Right forelimb (tissue), 1 donor: ENCODE results near the gene CSMD2.

Source experiments
- DNase-seq: peaks from one replicate; pipeline ENCODE4 v3.0.0-alpha.2; 2018

The CSMD2 gene

DNA sequence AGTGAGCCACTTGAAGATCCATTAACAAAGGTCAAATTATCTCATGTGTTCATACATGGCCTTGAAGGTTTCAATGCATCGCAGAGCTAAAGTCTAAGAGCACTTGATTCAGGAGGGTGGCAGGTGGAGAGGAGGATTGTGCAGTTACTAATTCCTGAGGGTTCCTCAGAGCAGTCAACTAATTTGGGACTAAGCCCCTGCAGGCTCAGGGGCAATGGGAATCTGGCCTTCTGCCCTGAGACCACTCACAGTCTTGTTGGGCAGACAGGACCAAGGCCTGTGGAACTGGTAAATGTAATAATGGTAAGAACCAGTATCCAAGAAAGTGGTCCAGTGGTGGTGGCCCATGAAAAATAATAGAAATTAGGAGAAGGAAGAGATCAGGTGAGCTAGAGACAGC is 428.5 kb downstream of the CSMD2 start:
- no peak for DNase-seq

DNA sequence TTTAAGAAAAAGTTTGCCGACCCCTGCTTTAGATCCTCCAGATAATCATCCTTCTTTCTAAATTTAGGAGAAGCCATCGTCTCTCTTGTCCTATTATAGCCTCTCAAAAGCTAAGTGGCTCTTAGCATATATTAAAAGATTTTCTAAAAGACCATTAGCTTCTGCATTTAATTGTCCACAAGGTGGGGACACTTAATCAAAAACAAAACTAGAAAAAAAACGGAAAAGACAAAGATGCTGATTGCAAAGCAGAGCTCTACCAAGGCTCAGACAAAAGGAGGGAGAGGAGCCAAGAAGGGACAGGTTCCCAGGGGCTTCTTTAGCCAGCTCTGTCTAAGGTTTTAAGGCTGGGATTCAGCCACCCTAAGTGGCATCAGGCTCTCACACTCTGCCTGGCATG is 429.4 kb downstream of the CSMD2 start:
- DNase-seq, result no peak

DNA sequence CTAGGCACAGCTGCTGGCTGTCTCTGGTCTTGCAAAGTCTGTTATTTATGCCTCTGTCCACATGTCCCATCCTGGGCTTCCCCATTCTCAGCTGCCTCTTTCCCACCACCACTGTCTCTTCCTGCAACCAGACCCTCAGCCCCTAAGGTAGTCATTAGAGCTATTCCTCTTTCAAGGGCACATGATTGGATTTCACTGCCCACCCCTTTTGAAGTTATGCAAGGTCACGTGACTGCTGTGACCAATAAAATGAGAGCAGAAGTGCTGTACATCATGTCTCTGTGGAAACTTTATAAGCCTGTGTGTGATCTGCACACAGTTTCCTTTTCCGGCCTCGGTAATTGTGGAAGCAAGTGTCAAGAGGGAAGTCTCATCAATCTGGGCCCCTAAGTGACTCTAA is 437.7 kb downstream of the CSMD2 start:
- DNase-seq, result no peak

DNA sequence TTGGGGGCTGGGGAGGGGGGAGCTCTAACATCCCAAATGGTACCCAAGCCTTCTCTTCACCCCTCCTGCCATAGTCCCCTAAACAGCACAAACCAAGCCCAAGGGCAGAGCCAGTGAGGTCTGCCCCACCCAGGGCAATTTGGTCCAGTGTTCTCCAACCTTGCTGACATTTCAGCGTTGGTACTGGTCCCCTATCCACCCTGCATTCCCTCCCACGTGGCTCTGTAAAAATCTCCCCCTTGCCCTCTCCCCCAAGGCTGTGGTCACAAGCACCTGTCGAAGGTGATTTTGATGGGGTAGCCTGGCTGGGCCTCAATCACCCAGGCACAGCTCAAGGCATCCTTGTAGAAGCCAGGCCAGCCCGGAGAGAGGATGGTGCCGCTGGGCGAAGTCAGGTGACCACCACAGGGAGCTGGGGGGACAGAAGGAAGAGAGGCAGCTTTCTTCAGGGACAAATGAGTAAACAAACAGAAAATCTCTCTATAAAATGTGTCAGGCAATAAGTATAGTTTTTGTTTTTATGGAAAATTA is 438.7 kb downstream of the CSMD2 start:
- DNase-seq, result no peak

DNA sequence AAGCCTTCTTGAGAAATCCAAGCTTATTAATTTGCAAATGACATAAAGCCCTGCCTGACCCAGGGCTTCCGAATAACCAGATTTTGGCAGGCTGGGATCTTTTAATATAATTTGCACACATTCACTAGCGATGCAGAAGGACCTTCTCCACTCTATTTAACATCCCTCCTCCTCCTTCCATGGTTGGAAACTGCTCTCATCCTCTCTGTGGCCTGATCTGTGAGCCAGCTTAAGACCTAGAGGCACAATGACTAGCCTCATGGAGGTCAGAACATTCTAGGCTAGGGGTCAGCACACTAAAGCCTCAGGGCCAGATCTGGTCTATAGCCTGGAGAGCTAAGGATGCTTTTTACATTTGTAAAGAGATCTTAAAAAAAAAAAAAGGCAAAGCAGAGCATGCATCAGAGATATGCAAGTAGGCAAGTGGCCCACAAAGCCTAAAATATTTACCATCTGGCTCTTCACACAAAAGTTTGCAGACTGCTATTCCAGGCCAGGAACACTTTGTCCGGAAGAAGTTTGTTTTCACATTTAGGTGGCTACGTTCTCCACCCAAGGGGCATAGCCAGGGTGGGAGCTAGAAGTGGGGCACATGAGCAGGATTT is 439.4 kb downstream of the CSMD2 start:
- no peak for DNase-seq

DNA sequence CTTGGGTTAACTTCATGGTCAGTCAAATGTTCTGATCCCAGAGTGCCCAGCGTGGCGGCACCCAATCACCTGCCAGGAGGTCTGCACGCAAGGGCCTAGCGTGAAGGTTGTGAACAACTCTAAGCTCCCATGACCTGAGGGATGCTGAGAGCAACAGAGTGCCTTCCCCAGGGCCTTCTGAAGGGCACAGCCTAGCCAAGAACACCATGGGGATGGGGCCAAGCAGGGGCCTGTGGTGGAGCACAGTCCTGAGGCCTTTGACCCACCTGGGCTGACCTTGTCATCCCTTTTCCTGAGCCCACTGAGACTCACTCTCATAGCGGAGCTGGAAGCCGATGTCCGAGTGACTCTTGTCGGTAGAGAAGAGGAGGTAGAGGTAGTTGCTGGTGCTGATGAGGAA is 440.0 kb downstream of the CSMD2 start:
- DNase-seq, result no peak

DNA sequence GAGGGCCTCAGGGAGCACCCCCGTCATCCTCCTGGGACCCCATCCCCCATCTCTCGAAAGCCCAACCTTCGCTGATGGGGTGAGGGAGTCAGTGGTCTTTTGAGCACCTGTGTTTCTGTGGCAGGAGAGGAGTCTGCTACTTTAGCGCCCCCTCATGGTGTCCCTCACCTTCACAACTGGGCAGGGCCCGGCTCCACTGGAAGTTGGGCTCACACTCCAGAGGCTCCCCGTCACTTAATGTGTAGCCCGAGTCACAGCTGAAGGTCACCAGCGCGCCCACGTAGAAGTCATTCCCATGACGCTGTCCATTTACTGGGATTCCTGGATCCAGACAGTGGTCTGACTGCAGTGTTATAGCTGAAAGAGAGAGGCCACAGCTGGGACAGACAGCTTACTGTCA is 440.7 kb downstream of the CSMD2 start:
- DNase-seq, result no peak

DNA sequence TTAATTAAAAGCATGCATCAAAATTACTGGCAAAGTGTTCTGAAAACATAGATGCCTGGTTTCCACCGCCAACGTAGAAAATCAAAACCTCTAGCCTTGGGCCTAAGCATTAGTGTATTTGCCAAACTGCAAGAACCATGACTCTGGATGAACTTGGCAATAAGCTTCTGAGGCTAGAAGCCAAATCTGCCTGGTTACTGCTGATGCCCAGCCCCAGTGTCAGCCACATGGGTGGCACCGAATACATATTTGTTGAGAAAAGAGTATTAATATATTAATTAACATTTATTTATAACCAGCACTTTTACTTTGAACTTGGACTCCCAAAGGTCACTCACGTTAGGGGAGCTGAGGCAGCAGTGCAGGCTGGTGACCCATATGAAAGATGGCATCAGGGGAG is 441.8 kb downstream of the CSMD2 start:
- DNase-seq, result no peak

DNA sequence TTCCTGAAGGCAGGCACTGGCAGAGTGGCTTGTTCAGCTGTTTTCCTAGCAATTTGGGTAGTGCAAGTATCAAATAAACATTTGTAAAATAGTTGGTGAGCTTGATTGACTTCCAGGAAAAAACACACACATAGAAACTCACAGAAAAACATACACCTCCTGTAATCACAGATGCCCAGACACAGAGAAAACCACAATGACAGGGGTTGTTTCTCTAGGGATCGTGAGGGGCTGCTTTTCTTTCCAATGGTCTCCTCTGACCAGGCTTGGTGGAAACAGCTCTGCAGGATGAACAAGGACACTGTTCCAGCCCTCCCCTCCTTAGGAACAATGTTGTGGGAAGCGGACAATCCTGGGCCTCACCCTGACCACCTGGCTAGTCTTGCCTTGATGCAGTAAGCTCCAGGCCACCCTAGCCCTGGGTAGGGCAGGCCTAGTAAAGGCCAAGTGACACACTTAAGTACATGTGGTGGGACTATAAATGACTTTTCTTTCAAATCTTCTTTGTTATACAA is 443.7 kb downstream of the CSMD2 start:
- no peak for DNase-seq

DNA sequence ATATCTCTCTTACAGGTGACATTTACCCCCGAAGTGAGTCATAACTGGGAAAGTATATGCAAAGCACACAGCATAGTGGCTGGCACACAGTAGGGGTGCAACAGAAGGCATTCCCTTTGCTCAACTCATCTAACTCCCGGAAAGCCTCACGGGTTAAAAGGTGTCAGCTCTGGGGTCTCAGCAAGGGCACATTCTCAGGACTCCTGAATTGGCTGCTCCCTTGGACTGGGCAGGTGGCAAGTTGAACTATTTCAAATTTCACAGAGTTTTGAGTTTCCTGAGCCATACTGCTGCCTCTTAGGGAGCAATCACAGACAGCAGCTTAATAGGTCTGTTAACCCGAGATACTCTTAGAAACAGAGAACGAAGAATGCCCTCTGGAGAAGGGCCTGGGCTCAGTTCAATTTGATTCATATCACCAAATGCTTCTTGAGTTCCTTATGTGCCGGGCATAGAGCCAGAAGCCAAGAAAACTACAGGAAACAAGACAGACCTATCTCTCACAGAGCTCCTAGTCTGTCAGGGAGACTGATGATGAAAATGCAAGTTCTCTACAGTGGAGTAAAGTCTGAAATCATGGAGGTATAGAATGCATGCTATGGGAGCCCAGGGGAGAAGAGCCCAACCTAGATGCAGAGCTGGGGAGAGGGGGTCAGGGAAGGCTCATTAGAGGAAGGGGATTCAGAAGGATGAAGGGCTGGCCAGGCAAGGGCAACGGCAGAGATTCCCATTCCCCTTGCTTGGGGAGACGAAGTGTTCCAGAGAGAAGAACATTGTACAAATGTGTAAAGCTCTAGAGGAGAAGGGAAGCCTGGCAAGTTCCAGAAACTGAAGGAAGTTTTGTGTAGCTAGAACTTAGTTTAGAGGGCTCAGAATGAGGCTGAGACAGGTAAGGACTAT is 445.0 kb downstream of the CSMD2 start:
- no peak for DNase-seq

DNA sequence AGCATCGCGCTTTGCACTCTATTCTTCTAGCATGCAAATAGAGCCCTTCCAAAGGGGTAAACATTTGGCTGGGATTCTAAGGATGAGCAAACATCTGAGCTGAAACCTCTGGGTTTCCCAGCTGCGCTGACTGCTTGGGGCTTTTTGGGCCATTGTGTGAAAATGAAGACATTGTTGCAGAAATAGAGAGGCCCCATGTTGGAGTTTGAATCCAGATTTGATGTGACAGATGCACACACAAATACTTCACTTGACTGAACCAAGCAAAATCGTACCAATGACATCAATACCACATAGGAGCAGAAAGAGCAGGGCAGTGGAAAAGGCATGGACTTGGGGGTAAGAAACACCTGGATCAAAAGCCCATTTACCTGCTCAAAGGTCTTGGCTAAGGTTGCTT is 445.7 kb downstream of the CSMD2 start:
- DNase-seq, result no peak

DNA sequence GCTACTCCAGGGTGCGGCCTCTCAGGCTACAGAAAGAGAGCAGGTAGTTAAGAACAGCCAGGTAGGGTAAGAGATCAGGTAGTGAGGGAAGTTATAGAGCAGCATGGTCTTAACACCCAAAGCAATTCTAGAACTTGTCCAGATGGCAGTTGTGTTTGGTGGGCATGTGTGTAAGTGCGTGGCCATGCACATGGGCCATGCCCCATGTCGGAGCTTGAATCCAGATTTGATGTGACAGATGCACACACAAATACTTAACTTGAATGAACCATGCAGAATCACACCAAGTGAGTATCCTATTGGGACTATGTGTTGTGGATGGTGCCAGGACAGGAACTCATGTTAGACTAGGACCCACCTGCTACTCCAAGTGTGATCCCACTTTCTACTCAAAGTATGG is 446.8 kb downstream of the CSMD2 start:
- DNase-seq, result no peak

DNA sequence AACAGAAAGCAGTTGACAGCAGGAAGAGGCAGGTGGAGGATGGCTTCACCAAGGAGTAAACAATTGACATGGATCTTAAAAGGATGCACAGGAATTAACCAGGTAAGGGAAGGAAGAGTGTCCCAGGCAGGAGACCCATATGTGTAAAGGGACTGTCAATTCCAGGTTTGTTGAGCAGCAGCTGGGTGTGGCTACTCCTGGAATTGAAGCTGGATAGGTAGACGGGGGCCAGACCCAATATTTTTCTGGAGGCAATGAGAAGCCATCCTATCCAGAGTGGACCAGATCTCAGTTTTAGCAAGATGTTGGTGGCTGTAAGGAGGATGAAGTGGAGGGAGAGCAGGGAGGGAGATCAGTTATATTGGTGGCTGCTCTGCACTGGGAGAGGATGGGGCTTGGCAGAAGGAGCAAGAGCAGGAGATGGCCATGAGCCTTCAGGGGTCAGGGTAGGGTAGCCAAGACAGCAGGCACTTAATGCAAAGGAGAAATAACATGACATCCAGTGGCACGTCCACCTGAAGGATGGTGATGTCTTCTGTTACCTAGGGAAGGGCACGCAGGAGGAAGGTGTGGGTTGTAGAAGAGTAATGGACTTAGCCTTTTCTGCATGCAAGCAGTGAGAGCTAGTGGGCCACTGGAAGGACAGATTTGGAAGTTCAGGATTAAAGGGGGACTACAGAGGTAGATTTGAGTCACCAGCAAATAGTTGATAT is 447.9 kb downstream of the CSMD2 start:
- DNase-seq, result no peak

DNA sequence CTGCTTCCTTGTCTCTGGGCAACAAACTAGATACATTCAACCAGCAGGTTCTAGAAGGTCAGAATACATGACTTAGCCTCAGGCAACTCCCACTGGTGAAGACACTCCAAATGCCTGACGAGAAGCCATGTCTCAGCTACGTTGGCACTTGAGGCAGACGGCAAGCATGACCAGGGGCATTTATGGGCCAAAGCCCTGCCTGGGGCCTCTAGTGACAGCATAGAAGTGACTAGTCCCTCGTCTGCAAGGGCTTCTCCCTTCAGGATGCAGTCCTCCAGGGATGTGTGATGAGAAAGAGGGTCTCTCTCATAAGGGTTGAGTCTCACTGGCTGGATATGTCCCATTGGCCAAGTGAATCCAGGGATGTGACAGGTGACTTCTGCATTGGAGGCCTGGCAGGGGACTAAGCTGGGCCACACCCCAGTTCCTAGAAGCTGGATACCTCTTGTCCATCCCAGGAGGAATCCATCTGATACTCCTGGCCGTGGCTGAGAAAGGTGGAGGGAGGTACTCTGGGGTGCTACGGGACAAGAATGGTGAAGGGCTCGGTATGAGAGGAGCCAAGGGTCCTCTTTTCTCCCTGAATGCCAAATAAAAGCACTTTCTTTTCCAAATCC is 449.7 kb downstream of the CSMD2 start:
- no peak for DNase-seq

DNA sequence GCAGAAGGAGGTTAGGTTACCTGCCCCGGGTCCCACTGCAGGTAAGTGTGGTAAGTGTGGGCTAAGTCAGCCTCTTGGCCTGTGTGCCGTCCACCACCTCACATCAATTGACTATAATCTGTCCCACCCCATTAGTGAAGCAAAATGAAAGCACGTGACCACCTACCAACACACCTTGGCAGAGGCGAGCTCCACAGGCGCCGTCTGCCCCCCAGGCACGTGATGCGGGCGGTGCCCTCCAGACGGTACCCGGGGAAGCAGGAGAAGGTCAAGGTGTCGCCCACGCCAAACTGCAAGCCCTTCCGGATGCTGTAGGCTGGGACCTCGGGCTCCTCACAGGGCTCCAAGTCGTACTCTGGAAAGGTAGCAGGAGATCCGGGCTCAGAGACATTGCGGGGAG is 450.6 kb downstream of the CSMD2 start:
- no peak for DNase-seq

DNA sequence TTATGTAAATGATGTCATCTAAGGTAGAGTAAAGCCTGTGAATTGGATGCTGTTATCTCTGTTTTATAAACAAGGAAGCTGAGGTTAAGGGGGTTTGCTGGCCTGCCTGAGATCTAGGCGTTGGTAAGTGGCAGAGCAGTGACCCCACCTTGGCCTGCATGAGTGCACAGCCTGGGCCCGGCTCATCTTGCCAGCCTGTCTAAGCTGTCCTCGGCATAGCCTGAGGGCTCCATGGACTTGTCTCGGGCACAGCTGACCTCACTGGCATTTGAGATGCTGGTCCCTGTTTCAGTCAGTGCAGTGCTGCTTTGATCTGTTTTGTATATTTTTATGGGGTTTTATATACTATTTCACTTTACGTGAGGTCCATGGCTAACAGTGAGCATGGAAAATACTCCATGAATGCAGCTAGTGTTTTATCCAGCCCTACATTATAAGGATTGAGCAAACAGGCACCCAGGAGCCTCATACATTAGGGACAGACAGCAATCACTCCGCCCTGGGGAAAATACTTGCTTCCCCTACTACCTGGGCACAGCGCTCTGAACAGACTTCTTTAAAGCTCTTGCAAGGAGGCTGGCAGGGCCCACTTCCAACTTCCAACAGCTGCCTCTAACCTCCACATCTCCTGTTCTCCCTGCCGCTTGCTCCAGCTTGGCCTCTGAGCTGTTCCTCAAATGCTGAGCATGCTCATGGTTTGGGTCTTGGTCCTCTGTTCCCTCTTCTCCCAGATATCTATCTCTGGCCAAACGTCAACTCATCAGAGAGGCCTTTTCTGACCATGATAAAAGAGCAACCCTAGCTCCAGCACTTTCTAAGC is 451.8 kb downstream of the CSMD2 start:
- no peak for DNase-seq

DNA sequence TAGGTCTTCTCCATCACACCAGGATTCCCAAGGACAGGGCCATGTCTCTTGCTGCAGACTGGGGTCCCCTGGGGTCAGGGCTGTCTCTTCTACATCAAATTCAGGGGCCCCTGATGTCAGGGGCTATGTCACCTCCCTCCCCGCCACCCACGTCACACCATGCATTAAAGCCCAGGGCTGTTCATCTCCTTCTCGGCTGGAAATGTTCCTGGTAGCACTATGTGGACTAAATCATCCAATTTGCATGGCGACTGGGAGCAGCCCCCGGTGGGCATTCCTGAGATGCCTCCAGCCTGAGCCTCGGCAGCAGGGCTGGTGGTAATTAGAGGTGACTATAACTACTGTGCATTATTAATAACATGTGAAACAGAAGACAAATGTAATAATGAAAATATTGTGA is 452.8 kb downstream of the CSMD2 start:
- DNase-seq, result no peak

DNA sequence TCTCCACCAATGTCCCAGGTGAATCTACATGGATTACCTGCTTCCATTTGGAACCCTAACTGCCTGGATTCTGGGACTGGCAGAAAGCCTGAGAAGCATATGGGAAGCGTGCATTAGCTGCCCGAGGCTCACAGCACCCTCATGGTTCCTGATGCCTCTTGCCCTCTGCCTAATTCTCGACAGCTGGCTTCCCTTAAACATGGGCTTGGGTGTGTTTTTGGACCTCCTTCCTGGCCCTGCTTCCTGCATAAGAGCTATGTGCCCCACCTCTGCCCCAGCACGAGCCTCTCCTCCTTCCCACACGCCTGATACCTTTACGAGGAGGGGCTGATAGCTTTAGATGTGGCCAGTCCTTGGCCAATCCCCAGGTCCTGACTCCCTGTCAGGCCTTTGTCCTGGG is 453.5 kb downstream of the CSMD2 start:
- no peak for DNase-seq

DNA sequence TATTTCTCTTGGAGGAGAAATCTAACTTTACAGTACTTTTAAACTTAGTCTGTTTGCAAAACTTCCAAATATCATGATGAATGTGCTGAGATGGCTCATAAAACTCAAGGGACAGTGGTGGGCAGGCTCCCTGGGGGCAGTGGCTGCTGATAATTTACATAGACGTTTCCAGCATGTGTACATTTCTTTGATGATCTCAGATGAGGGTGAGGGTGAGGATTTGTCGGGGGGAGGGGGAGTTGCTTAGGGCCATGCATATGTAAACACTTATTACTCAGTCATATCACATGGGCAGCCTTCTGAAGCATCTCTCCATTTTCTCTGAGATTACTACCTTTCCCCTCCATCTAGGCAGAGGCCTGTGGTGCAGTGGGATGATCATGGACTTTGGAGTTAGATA is 454.1 kb downstream of the CSMD2 start:
- DNase-seq, result no peak

DNA sequence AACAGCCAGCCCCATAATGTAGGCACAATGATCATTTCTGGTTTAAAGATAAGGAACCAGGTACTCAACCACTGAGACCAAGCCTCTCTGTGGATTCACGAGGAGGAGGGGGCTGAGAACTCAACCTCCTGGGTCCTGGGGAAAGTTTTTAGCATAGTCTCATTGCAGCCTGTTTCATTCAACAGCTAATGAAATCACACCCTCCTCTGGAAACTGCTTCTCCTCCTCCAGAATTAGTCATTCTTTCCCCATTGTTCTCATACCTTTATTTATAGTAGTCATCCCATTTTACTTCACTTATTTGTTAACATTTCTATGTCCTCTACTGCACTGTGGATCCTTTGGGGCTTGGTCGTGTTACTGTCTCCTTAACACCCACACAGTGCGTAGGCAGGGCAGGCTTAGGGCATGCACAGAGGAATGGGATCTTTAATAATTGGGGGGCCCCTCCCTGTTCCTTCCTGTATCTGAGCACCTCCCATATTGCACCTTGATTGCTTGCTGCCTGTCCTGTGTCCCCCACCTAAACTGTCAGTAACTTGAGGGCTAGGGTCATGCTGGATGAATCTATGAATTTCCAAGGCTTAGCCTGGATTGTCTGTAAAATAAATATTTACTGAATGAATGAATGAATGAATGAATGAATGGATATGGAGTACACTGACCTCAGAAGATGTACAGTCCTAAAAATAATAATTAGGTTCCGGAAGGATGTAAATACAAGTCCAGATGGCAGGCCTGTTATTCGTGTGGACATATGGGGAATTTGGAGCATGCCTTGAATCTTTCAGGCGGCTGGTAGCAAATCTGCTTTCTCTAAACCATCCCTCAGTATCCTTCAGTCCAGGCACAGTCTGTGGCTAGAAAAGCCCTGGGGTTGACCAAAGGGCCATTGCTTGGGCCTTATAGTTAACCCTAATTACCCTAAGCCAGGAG is 455.0 kb downstream of the CSMD2 start:
- DNase-seq, result no peak

DNA sequence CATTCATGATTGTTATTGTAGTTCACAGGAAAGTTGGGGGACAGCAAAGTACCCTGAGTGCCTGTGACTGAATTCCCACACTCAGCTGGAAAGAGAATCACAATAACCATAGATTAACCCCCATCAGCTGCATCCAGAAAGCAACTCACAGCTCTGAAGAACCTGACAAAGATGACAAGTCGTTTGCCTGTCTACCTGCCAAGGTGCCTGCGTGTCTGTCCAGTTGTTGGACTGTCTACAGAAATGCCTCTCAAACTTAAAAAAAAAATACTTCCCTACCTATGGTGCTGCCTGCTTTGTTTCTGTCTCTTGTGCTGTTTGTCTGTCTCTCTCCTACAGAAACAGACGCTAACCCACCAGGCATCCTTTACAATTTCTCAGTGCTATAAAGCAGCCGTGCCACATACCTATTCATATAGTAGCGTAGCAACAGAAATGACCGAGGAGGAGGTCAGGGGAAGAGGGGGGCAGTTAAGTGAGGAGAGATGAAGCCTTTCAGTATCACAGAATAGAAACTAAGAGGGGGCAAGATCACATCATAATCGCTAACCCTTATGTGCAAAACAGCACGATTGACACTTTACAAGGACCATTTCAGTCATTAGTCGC is 455.8 kb downstream of the CSMD2 start:
- no peak for DNase-seq
